HUES48 (cell line): ENCODE results near the gene PCDHB14.
"Not testable (repeated sequence)": the region's sequence is repeated elsewhere in the genome, so short reads cannot be mapped to it uniquely, and the experiment has no call there.

ENCODE experiments used
- H3K27ac ChIP-seq: one replicate; pipeline ENCODE4 v1.7.0; 2013; ENCODE audit warnings: low read depth, low read length, inconsistent platforms
- H3K27me3 ChIP-seq: 2 replicates; pipeline ENCODE4 v1.6.1; 2013; ENCODE audit warnings: mild to moderate bottlenecking, low read length; ENCODE audit not compliant: control insufficient read depth, insufficient read depth
- H3K36me3 ChIP-seq: 2 replicates; pipeline ENCODE4 v1.6.1; 2013; ENCODE audit warnings: low read length; ENCODE audit not compliant: control insufficient read depth, insufficient read depth
- H3K4me1 ChIP-seq: 2 replicates; pipeline ENCODE4 v1.6.1; 2013; ENCODE audit warnings: mild to moderate bottlenecking, low read length; ENCODE audit not compliant: control insufficient read depth, insufficient read depth
- H3K4me3 ChIP-seq: 2 replicates; pipeline ENCODE4 v1.5.1; 2013; ENCODE audit warnings: mild to moderate bottlenecking, low read depth, low read length
- H3K9ac ChIP-seq: 2 replicates; pipeline ENCODE4 v1.6.1; 2013; ENCODE audit warnings: mild to moderate bottlenecking, low read depth, low read length, moderate library complexity
- H3K9me3 ChIP-seq: 2 replicates; pipeline ENCODE4 v1.6.1; 2013; ENCODE audit warnings: low read length; ENCODE audit not compliant: control insufficient read depth, insufficient read depth

PCDHB14 gene

GRCh38 chr5:141188682-141189081 is 34.5 kb upstream of the PCDHB14 start:
- H3K36me3 ChIP-seq, H3K4me3 ChIP-seq, H3K27ac ChIP-seq, H3K9me3 ChIP-seq, H3K4me1 ChIP-seq, H3K9ac ChIP-seq: not testable (repeated sequence)
- peaks cover 12% of the 10 kb centered on the region for H3K27me3 ChIP-seq

GRCh38 chr5:141189131-141189530 is 34.0 kb upstream of the PCDHB14 start:
- H3K27me3 ChIP-seq, result peaks cover 13% of the 10 kb centered on the region
- not testable (repeated sequence) for H3K9me3 ChIP-seq, H3K9ac ChIP-seq, H3K4me1 ChIP-seq, H3K4me3 ChIP-seq, H3K27ac ChIP-seq, H3K36me3 ChIP-seq

GRCh38 chr5:141192110-141192725 is 30.9 kb upstream of the PCDHB14 start, which contains the start of gene PCDHB10:
PCDHB10 (plus strand) TSS chr5:141192353; CDS start chr5:141192553, 200 bp downstream.
- H3K27me3 ChIP-seq, result peaks cover 23% of the 10 kb centered on the region
- H3K9ac ChIP-seq, result no peak within 1 kb of the TSS
- H3K4me3 ChIP-seq, result peak within 1 kb of the TSS; percentile 55
- peaks cover 6% of the 10 kb centered on the region for H3K9me3 ChIP-seq
- H3K36me3 ChIP-seq, result no peaks in the 10 kb centered on the region
- no peaks in the 10 kb centered on the region for H3K4me1 ChIP-seq
- H3K27ac ChIP-seq, result no peak within 1 kb of the TSS

DNA sequence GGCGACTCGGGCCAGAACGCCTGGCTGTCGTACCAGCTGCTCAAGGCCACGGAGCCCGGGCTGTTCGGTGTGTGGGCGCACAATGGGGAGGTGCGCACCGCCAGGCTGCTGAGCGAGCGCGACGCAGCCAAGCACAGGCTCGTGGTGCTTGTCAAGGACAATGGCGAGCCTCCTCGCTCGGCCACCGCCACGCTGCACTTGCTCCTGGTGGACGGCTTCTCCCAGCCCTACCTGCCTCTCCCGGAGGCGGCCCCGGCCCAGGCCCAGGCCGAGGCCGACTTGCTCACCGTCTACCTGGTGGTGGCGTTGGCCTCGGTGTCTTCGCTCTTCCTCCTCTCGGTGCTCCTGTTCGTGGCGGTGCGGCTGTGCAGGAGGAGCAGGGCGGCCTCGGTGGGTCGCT is 28.8 kb upstream of the PCDHB14 start:
- peaks cover 23% of the 10 kb centered on the region for H3K27me3 ChIP-seq
- not testable (repeated sequence) for H3K9me3 ChIP-seq, H3K9ac ChIP-seq, H3K4me1 ChIP-seq, H3K4me3 ChIP-seq, H3K27ac ChIP-seq, H3K36me3 ChIP-seq

DNA sequence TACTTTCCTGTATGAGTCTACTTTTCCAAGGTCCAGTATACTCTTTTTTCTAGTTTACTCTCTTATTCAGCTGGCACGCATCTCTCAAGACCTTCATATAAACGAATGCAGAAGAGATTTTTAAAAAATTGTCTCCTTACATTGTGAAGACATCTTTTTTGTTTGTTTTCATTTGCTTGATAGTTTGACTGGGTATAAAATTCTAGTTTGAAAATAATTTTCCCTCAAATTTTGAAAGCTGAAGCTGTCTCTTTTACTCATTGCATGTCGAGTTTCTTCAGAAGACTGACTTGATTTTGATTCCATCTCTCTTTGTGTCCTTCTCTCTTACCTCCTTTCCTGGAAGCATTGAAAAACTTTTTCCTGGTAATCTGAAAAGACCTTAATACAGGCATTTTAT is 26.8 kb upstream of the PCDHB14 start:
- no peak overlapping the region for H3K9ac ChIP-seq
- no peaks in the 10 kb centered on the region for H3K4me1 ChIP-seq
- H3K4me3 ChIP-seq, result no peak overlapping the region
- no peaks in the 10 kb centered on the region for H3K36me3 ChIP-seq
- H3K9me3 ChIP-seq, result peaks cover 6% of the 10 kb centered on the region
- peaks cover 33% of the 10 kb centered on the region for H3K27me3 ChIP-seq
- H3K27ac ChIP-seq, result no peak overlapping the region

DNA sequence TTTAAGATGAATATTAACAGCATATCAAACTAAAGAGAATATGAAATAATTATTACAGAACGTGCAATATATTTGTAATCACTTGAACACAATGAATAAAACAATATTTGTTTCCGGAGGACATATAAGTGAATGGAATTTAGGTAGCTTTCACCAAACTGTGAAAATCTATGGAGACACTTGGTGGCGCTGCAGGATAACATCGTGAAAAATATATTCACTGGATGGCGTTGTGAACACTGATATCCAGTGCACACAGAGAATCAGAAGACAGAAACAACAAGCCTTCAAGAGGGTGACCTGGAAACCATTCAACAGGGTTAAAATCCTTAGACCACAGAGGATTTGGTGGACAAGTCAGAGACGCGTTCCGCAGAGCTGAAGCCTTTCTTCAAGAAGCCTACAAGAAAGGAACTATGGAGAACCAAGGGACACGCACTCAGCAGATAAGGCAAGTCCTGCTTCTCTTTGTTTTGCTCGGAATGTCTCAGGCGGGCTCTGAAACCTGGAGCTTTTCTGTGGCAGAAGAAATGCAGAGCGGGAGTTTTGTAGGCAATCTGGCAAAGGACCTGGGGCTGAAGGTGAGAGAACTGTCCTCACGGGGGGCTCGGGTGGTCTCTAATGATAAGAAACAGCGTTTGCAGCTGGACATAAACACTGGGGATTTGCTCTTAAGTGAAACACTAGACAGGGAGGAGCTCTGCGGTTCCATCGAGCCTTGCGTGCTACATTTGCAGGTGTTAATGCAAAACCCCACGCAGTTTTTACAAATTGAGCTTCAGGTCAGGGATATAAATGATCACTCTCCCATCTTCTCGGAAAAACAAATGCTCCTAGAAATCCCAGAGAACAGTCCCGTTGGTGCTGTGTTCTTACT is 23.5 kb upstream of the PCDHB14 start, which contains the start of gene PCDHB11:
Gene PCDHB11, plus strand, starts transcription at position 269 of the 877 bp plus-strand sequence. Its CDS starts 148 bp downstream, at position 417.
- H3K9me3 ChIP-seq, result peaks cover 6% of the 10 kb centered on the region
- no peak within 1 kb of the TSS for H3K9ac ChIP-seq
- H3K4me1 ChIP-seq, result no peaks in the 10 kb centered on the region
- H3K27ac ChIP-seq, result no peak within 1 kb of the TSS
- peaks cover 19% of the 10 kb centered on the region for H3K27me3 ChIP-seq
- no peak within 1 kb of the TSS for H3K4me3 ChIP-seq
- no peaks in the 10 kb centered on the region for H3K36me3 ChIP-seq

- not testable (repeated sequence) for H3K9me3 ChIP-seq, H3K4me3 ChIP-seq, H3K27ac ChIP-seq, H3K36me3 ChIP-seq, H3K4me1 ChIP-seq, H3K9ac ChIP-seq
- peaks cover 10% of the 10 kb centered on the region; the same call in 1 of the 2 replicates for H3K27me3 ChIP-seq
These were observed 22.0 kb upstream of the PCDHB14 start for GRCh38 chr5:141201126-141201525.

DNA sequence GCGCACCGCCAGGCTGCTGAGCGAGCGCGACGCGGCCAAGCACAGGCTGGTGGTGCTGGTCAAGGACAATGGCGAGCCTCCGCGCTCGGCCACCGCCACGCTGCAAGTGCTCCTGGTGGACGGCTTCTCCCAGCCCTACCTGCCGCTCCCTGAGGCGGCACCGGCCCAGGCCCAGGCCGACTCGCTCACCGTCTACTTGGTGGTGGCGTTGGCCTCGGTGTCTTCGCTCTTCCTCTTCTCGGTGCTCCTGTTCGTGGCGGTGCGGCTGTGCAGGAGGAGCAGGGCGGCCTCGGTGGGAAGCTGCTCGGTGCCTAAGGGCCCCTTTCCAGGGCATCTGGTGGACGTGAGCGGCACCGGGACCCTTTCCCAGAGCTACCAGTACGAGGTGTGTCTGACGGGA is 21.5 kb upstream of the PCDHB14 start:
- not testable (repeated sequence) for H3K27ac ChIP-seq, H3K36me3 ChIP-seq, H3K4me3 ChIP-seq, H3K9me3 ChIP-seq, H3K9ac ChIP-seq, H3K4me1 ChIP-seq
- peaks cover 10% of the 10 kb centered on the region; the same call in 1 of the 2 replicates for H3K27me3 ChIP-seq

GRCh38 chr5:141208478-141208877 is 14.7 kb upstream of the PCDHB14 start, which contains the start of gene PCDHB12:
PCDHB12 (plus strand) TSS chr5:141208719; CDS start chr5:141208908, 189 bp downstream.
- Histone ChIP-seq H3K4me1 (no peaks in the 10 kb centered on the region), H3K36me3 (no peaks in the 10 kb centered on the region), H3K4me3 (no peak within 1 kb of the TSS), H3K27me3 (no peaks in the 10 kb centered on the region), H3K27ac (no peak within 1 kb of the TSS), H3K9ac (no peak within 1 kb of the TSS), H3K9me3 (peaks cover 4% of the 10 kb centered on the region; the same call in 1 of the 2 replicates)

DNA sequence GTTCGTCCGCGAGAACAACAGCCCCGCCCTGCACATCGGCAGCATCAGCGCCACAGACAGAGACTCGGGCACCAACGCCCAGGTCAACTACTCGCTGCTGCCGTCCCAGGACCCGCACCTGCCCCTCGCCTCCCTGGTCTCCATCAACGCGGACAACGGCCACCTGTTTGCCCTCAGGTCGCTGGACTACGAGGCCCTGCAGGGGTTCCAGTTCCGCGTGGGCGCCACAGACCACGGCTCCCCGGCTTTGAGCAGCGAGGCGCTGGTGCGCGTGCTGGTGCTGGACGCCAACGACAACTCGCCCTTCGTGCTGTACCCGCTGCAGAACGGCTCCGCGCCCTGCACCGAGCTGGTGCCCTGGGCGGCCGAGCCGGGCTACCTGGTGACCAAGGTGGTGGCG is 12.9 kb upstream of the PCDHB14 start:
- H3K36me3 ChIP-seq, H3K27ac ChIP-seq, H3K27me3 ChIP-seq, H3K9me3 ChIP-seq, H3K4me3 ChIP-seq, H3K4me1 ChIP-seq, H3K9ac ChIP-seq: not testable (repeated sequence)

- H3K36me3 ChIP-seq, H3K4me1 ChIP-seq, H3K27ac ChIP-seq, H3K4me3 ChIP-seq, H3K9ac ChIP-seq, H3K9me3 ChIP-seq, H3K27me3 ChIP-seq: not testable (repeated sequence)
These were observed 12.3 kb upstream of the PCDHB14 start for GRCh38 chr5:141210849-141211248.
